IMR-90 (cell line): ENCODE results near the gene COPZ2. TPM values are rescaled to one million over a fixed set of nuclear protein-coding genes. Genes with fewer than 3 reads are reported as not detected.
A peak's percentile ranks its signal among the peaks of the same experiment; 100 is the strongest.

Experiments used
- FOS ChIP-seq: fragments of 150-350 bp; IDR thresholded peaks from 2 replicates; pipeline ENCODE4 v1.6.1; 2016; ENCODE audit warnings: low read depth, low read length
- MAZ ChIP-seq: IDR thresholded peaks from 2 replicates; pipeline ENCODE4 v1.6.1; 2012; ENCODE audit warnings: low read depth, mild to moderate bottlenecking, low read length, improper control_type of control experiment, moderate library complexity, borderline replicate concordance
- POLR2A ChIP-seq: IDR thresholded peaks from 2 replicates; pipeline ENCODE4 v1.6.1; 2012; ENCODE audit warnings: mild to moderate bottlenecking, low read depth, low read length
- RFX5 ChIP-seq: IDR thresholded peaks from 2 replicates; pipeline ENCODE4 v1.8.0; 2012; ENCODE audit warnings: low read depth, mild to moderate bottlenecking, low read length, moderate library complexity
- polyA plus RNA-seq, 3 experiments: library from polyadenylated mRNA; depleted of rRNA; stranded (reverse); fragments of >200 nt; gene quantifications; 2 replicates each; pipeline ENCODE4 v1.2.3, GENCODE V29; 2012; ENCODE audit warnings: low replicate concordance in 1 of 3
- total RNA-seq: library from RNA; depleted of rRNA; stranded (reverse); fragments of >200 nt; gene quantifications from 2 replicates; pipeline ENCODE4 v1.2.3, GENCODE V29; 2012
- TF ChIP-seq, protein P1 (sequence below): fragments of 150-350 bp; IDR thresholded peaks from 2 replicates; pipeline ENCODE4 v1.6.1; 2017; ENCODE audit warnings: mild to moderate bottlenecking, antibody characterized with exemption, low read length, low read depth

COPZ2 gene
- total and polyA plus RNA-seq, 2 of the 4 experiments (the other 2 are of a cell fraction): 41.0 to 86.1 TPM

GRCh38 chr17:48037036-48037837 is at the start of gene COPZ2 (continued):
- TF ChIP-seq, protein P1, sequence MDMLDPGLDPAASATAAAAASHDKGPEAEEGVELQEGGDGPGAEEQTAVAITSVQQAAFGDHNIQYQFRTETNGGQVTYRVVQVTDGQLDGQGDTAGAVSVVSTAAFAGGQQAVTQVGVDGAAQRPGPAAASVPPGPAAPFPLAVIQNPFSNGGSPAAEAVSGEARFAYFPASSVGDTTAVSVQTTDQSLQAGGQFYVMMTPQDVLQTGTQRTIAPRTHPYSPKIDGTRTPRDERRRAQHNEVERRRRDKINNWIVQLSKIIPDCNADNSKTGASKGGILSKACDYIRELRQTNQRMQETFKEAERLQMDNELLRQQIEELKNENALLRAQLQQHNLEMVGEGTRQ: peak; percentile 10; the same call in 1 of the 2 replicates
- no peak for TF ChIP-seq POLR2A
- peak; percentile 38; the same call in 1 of the 2 replicates for TF ChIP-seq MAZ
- no peak for TF ChIP-seq RFX5
- no peak for TF ChIP-seq FOS
